ENCODE measurements around the gene TTC38. TPM values are rescaled to one million over a fixed set of nuclear protein-coding genes. Genes with fewer than 3 reads are reported as not detected.

TTC38 gene
- polyA plus RNA-seq, 2 donors, result 6.7 to 9.5 TPM

- Histone ChIP-seq H3K27ac (ENCODE audit: low read depth in 2 of 2, low read length in 1 of 2) (no peak overlapping the region), H3K4me3 (ENCODE audit: low read depth in 1 of 2, low read length in 2 of 2) (no peak overlapping the region), H3K36me3 (ENCODE audit: control insufficient read depth in 2 of 2, insufficient read depth in 2 of 2, low read length in 1 of 2) (peaks cover 0 to 21% of the 10 kb centered on the region in 2 donors), H3K27me3 (ENCODE audit: control insufficient read depth in 1 of 2, insufficient read depth in 2 of 2, low read length in 2 of 2) (no peaks in the 10 kb centered on the region), H3K4me1 (ENCODE audit: control insufficient read depth in 2 of 2, insufficient read depth in 2 of 2, low read length in 1 of 2) (peaks cover 2 to 4% of the 10 kb centered on the region in 2 donors), H3K9me3 (ENCODE audit: control insufficient read depth in 2 of 2, insufficient read depth in 1 of 2, low read depth in 1 of 2, low read length in 1 of 2) (no peaks in the 10 kb centered on the region)
- 84 to 95% methylated on average over 10 of the region's 10 CpGs for WGBS, 2 donors
Measured at GRCh38 chr22:46242076-46242475, 25.7 kb upstream of the TTC38 start.

- peaks cover 2 to 4% of the 10 kb centered on the region in 2 donors for H3K4me1 ChIP-seq (ENCODE audit: control insufficient read depth in 2 of 2, insufficient read depth in 2 of 2, low read length in 1 of 2)
- no peak overlapping the region for H3K4me3 ChIP-seq (ENCODE audit: low read depth in 1 of 2, low read length in 2 of 2)
- H3K27ac ChIP-seq (ENCODE audit: low read depth in 2 of 2, low read length in 1 of 2), result no peak overlapping the region
- no peaks in the 10 kb centered on the region for H3K9me3 ChIP-seq (ENCODE audit: control insufficient read depth in 2 of 2, insufficient read depth in 1 of 2, low read depth in 1 of 2, low read length in 1 of 2)
- H3K27me3 ChIP-seq (ENCODE audit: control insufficient read depth in 1 of 2, insufficient read depth in 2 of 2, low read length in 2 of 2), result no peaks in the 10 kb centered on the region
- H3K36me3 ChIP-seq (ENCODE audit: control insufficient read depth in 2 of 2, insufficient read depth in 2 of 2, low read length in 1 of 2), result peaks cover 0 to 9% of the 10 kb centered on the region in 2 donors
- 91 to 96% methylated on average over 9 of the region's 9 CpGs for WGBS, 2 donors
Measured at GRCh38 chr22:46244771-46245170, 23.0 kb upstream of the TTC38 start.

- H3K36me3 ChIP-seq (ENCODE audit: control insufficient read depth in 2 of 2, insufficient read depth in 2 of 2, low read length in 1 of 2), result peaks cover 0 to 5% of the 10 kb centered on the region in 2 donors
- peaks cover 2 to 4% of the 10 kb centered on the region in 2 donors for H3K4me1 ChIP-seq (ENCODE audit: control insufficient read depth in 2 of 2, insufficient read depth in 2 of 2, low read length in 1 of 2)
- H3K27me3 ChIP-seq (ENCODE audit: control insufficient read depth in 1 of 2, insufficient read depth in 2 of 2, low read length in 2 of 2), result no peaks in the 10 kb centered on the region
- no peaks in the 10 kb centered on the region for H3K9me3 ChIP-seq (ENCODE audit: control insufficient read depth in 2 of 2, insufficient read depth in 1 of 2, low read depth in 1 of 2, low read length in 1 of 2)
- WGBS, 2 donors, result 67 to 75% methylated on average over 15 to 16 of the region's 16 CpGs
- H3K4me3 ChIP-seq (ENCODE audit: low read depth in 1 of 2, low read length in 2 of 2), result no peak overlapping the region
- H3K27ac ChIP-seq (ENCODE audit: low read depth in 2 of 2, low read length in 1 of 2), result no peak overlapping the region
Measured at GRCh38 chr22:46245511-46245910, 22.3 kb upstream of the TTC38 start.

GRCh38 chr22:46246178-46246577 lies 21.6 kb upstream of the TTC38 start:
- Histone ChIP-seq H3K27ac (ENCODE audit: low read depth in 2 of 2, low read length in 1 of 2) (no peak overlapping the region), H3K4me1 (ENCODE audit: control insufficient read depth in 2 of 2, insufficient read depth in 2 of 2, low read length in 1 of 2) (peaks cover 6 to 10% of the 10 kb centered on the region in 2 donors), H3K27me3 (ENCODE audit: control insufficient read depth in 1 of 2, insufficient read depth in 2 of 2, low read length in 2 of 2) (no peaks in the 10 kb centered on the region), H3K9me3 (ENCODE audit: control insufficient read depth in 2 of 2, insufficient read depth in 1 of 2, low read depth in 1 of 2, low read length in 1 of 2) (no peaks in the 10 kb centered on the region), H3K4me3 (ENCODE audit: low read depth in 1 of 2, low read length in 2 of 2) (no peak overlapping the region), H3K36me3 (ENCODE audit: control insufficient read depth in 2 of 2, insufficient read depth in 2 of 2, low read length in 1 of 2) (peaks cover 0 to 5% of the 10 kb centered on the region in 2 donors)
- 93 to 94% methylated on average over 10 of the region's 10 CpGs for WGBS, 2 donors

- H3K27me3 ChIP-seq (ENCODE audit: control insufficient read depth in 1 of 2, insufficient read depth in 2 of 2, low read length in 2 of 2), result no peaks in the 10 kb centered on the region
- no peak overlapping the region for H3K27ac ChIP-seq (ENCODE audit: low read depth in 2 of 2, low read length in 1 of 2)
- peaks cover 7 to 10% of the 10 kb centered on the region in 2 donors for H3K4me1 ChIP-seq (ENCODE audit: control insufficient read depth in 2 of 2, insufficient read depth in 2 of 2, low read length in 1 of 2)
- H3K36me3 ChIP-seq (ENCODE audit: control insufficient read depth in 2 of 2, insufficient read depth in 2 of 2, low read length in 1 of 2), result peaks cover 0 to 5% of the 10 kb centered on the region in 2 donors
- 89 to 94% methylated on average over 2 of the region's 2 CpGs for WGBS, 2 donors
- no peak overlapping the region for H3K4me3 ChIP-seq (ENCODE audit: low read depth in 1 of 2, low read length in 2 of 2)
- H3K9me3 ChIP-seq (ENCODE audit: control insufficient read depth in 2 of 2, insufficient read depth in 1 of 2, low read depth in 1 of 2, low read length in 1 of 2), result no peaks in the 10 kb centered on the region
Measured at GRCh38 chr22:46247443-46247975, 20.3 kb upstream of the TTC38 start.

- Histone ChIP-seq H3K36me3 (ENCODE audit: control insufficient read depth in 2 of 2, insufficient read depth in 2 of 2, low read length in 1 of 2) (no peaks in the 10 kb centered on the region), H3K9me3 (ENCODE audit: control insufficient read depth in 2 of 2, insufficient read depth in 1 of 2, low read depth in 1 of 2, low read length in 1 of 2) (no peaks in the 10 kb centered on the region), H3K27me3 (ENCODE audit: control insufficient read depth in 1 of 2, insufficient read depth in 2 of 2, low read length in 2 of 2) (no peaks in the 10 kb centered on the region), H3K4me3 (ENCODE audit: low read depth in 1 of 2, low read length in 2 of 2) (peak within 1 kb of the TSS; percentile 60 to 92), H3K27ac (ENCODE audit: low read depth in 2 of 2, low read length in 1 of 2) (peak within 1 kb of the TSS; percentile 88 to 91), H3K4me1 (ENCODE audit: control insufficient read depth in 2 of 2, insufficient read depth in 2 of 2, low read length in 1 of 2) (peaks cover 5 to 10% of the 10 kb centered on the region in 2 donors)
- 0% methylated on average over 80 to 89 of the region's 89 CpGs for WGBS, 2 donors
Measured at GRCh38 chr22:46250035-46250782, 17.6 kb upstream of the TTC38 start, which contains the start of gene CDPF1. Gene CDPF1 (minus strand): TSS chr22:46250293. CDS start chr22:46248284, 2,009 bp downstream.

- Histone ChIP-seq H3K4me1 (ENCODE audit: control insufficient read depth in 2 of 2, insufficient read depth in 2 of 2, low read length in 1 of 2) (peaks cover 5 to 6% of the 10 kb centered on the region in 2 donors), H3K27ac (ENCODE audit: low read depth in 2 of 2, low read length in 1 of 2) (peak overlapping the region in 1 of 2 donors; percentile 88), H3K36me3 (ENCODE audit: control insufficient read depth in 2 of 2, insufficient read depth in 2 of 2, low read length in 1 of 2) (no peaks in the 10 kb centered on the region), H3K27me3 (ENCODE audit: control insufficient read depth in 1 of 2, insufficient read depth in 2 of 2, low read length in 2 of 2) (no peaks in the 10 kb centered on the region), H3K4me3 (ENCODE audit: low read depth in 1 of 2, low read length in 2 of 2) (peak overlapping the region; percentile 60 to 92), H3K9me3 (ENCODE audit: control insufficient read depth in 2 of 2, insufficient read depth in 1 of 2, low read depth in 1 of 2, low read length in 1 of 2) (no peaks in the 10 kb centered on the region)
- 11% methylated on average over 24 to 25 of the region's 25 CpGs for WGBS, 2 donors
Measured at GRCh38 chr22:46250783-46251125, 17.1 kb upstream of the TTC38 start.

- H3K36me3 ChIP-seq (ENCODE audit: control insufficient read depth in 2 of 2, insufficient read depth in 2 of 2, low read length in 1 of 2), result no peaks in the 10 kb centered on the region
- WGBS, 2 donors, result 78 to 86% methylated on average over 7 of the region's 7 CpGs
- H3K9me3 ChIP-seq (ENCODE audit: control insufficient read depth in 2 of 2, insufficient read depth in 1 of 2, low read depth in 1 of 2, low read length in 1 of 2), result no peaks in the 10 kb centered on the region
- H3K27me3 ChIP-seq (ENCODE audit: control insufficient read depth in 1 of 2, insufficient read depth in 2 of 2, low read length in 2 of 2), result no peaks in the 10 kb centered on the region
- peaks cover 5 to 6% of the 10 kb centered on the region in 2 donors for H3K4me1 ChIP-seq (ENCODE audit: control insufficient read depth in 2 of 2, insufficient read depth in 2 of 2, low read length in 1 of 2)
- no peak overlapping the region for H3K4me3 ChIP-seq (ENCODE audit: low read depth in 1 of 2, low read length in 2 of 2)
- H3K27ac ChIP-seq (ENCODE audit: low read depth in 2 of 2, low read length in 1 of 2), result no peak overlapping the region
Measured at GRCh38 chr22:46251266-46251665, 16.5 kb upstream of the TTC38 start.

- no peak overlapping the region for H3K27ac ChIP-seq (ENCODE audit: low read depth in 2 of 2, low read length in 1 of 2)
- peaks cover 5 to 6% of the 10 kb centered on the region in 2 donors for H3K4me1 ChIP-seq (ENCODE audit: control insufficient read depth in 2 of 2, insufficient read depth in 2 of 2, low read length in 1 of 2)
- no peak overlapping the region for H3K4me3 ChIP-seq (ENCODE audit: low read depth in 1 of 2, low read length in 2 of 2)
- WGBS, 2 donors, result 83 to 87% methylated on average over 9 of the region's 9 CpGs
- H3K27me3 ChIP-seq (ENCODE audit: control insufficient read depth in 1 of 2, insufficient read depth in 2 of 2, low read length in 2 of 2), result no peaks in the 10 kb centered on the region
- H3K9me3 ChIP-seq (ENCODE audit: control insufficient read depth in 2 of 2, insufficient read depth in 1 of 2, low read depth in 1 of 2, low read length in 1 of 2), result no peaks in the 10 kb centered on the region
- no peaks in the 10 kb centered on the region for H3K36me3 ChIP-seq (ENCODE audit: control insufficient read depth in 2 of 2, insufficient read depth in 2 of 2, low read length in 1 of 2)
Measured at GRCh38 chr22:46251816-46252380, 15.9 kb upstream of the TTC38 start.

All from esophagus (tissue), 2 donors.